Posterior vena cava (tissue), 2 donors: ENCODE results near the gene UTP14C. TPM values are rescaled to one million over a fixed set of nuclear protein-coding genes. Genes with fewer than 3 reads are reported as not detected.
"Not testable (repeated sequence)": the region's sequence is repeated elsewhere in the genome, so short reads cannot be mapped to it uniquely, and the experiment has no call there.

Experiments
- DNase-seq: peaks from one replicate; pipeline ENCODE4 v3.0.0-alpha.2; 2020; ENCODE audit warnings: low spot score
- intact Hi-C, 2 donors: fragments of 100-400 bp; cut with DNase I; formaldehyde crosslinking; loops; one replicate each; pipeline versions ENCODE4 v1.14.1 to v1.14.2; 2022 to 2023
- long read RNA-seq, 2 donors: library from polyadenylated mRNA; unstranded; transcript quantifications; one replicate each; pipeline ENCODE4 v2.0.0, GENCODE V29; 2020 to 2021
- total RNA-seq, 2 donors: library from RNA; stranded (reverse); fragmentation: NEBNext Ultra II Directional; extraction: Animal tissue kit (Norgen Biotek cat#: 25700); gene quantifications; one replicate each; pipeline ENCODE4 v1.2.1, GENCODE V29; 2021
- donor health status: DM: yes; HTN: yes; CAD: no.
- donor health status: DM: yes; HTN: yes; CAD: no.

Gene UTP14C, protein sequence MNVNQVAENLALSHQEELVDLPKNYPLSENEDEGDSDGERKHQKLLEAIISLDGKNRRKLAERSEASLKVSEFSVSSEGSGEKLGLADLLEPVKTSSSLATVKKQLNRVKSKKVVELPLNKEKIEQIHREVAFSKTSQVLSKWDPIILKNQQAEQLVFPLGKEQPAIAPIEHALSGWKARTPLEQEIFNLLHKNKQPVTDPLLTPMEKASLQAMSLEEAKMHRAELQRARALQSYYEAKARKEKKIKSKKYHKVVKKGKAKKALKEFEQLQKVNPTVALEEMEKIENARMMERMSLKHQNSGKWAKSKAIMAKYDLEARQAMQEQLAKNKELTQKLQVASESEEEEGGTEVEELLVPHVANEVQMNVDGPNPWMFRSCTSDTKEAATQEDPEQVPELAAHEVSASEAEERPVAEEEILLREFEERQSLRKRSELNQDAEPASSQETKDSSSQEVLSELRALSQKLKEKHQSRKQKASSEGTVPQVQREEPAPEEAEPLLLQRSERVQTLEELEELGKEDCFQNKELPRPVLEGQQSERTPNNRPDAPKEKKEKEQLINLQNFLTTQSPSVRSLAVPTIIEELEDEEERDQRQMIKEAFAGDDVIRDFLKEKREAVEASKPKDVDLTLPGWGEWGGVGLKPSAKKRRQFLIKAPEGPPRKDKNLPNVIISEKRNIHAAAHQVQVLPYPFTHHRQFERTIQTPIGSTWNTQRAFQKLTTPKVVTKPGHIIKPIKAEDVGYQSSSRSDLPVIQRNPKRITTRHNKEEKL
- total RNA-seq = 10 to 100 TPM; 13.9 to 14.7 TPM
- long read RNA-seq, donor 1, full-length matches to known transcripts = 1 of 7 reads
- long read RNA-seq, donor 1, partial matches to known transcripts = 0 of 7 reads
- long read RNA-seq, donor 1, other reads (novel, unspliced or antisense) = 6 of 7 reads
- long read RNA-seq, donor 2, partial matches to known transcripts = 0 of 2 reads
- long read RNA-seq, donor 2, other reads (novel, unspliced or antisense) = 2 of 2 reads

DNA sequence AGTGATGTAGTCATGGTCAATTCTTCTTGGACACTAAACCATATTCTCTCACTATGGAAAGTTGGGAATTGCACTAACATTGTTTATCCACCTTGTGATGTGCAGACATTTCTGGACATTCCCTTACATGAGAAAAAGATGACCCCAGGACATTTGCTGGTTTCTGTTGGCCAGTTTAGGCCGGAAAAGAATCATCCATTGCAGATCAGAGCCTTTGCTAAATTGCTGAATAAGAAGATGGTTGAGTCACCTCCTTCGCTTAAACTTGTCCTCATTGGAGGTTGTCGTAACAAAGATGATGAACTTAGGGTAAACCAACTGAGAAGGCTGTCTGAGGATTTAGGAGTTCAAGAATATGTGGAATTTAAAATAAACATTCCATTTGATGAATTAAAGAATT is at the start of gene UTP14C:
TSS of gene UTP14C (plus strand) at position 211 of the 400 bp plus-strand sequence. CDS start 4,114 bp downstream, outside the sequence.
- no peak for DNase-seq
- intact Hi-C loops = no loop called here

DNA sequence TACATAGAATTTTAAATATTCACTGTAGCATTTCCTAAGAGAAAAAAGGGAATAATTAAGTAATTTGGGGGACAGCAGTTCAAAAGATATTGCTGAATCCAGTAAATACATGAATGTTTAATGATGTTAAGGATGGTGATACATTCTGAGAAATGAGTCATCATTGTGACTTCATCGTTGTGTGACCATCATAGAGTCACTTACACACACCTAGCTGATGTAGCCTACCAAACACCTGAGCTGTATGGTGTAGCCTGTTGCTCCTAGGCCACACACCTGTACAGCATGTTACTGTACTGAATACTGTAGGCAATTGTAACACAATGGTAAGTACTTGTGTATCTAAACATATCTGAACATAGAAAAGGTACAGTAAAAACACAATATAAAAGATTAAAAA is 48.1 kb upstream of the UTP14C start:
- intact Hi-C loops = no loop called here

DNA sequence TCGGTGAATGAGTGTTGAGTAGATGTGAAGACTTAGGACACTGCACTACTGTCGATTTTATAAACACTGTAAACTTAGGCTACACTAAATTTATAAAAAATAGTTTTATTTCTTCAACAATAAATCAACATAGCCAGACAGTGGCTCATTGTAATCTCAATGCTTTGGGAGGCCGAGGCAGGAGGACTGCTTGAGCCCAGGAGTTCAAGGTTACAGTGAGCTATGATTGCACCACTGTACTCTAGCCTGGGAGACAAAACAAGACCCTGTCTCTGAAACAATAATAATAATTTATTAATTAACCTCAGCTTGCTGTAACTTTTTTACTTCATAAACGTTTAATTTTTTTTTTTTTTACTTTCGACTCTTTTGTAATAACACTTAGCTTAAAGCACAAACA is 47.6 kb upstream of the UTP14C start:
- DNase-seq = no peak
- intact Hi-C loops = no loop called here

More for the DNA sequence above, 48.1 kb upstream of the UTP14C start:
- no peak for DNase-seq

DNA sequence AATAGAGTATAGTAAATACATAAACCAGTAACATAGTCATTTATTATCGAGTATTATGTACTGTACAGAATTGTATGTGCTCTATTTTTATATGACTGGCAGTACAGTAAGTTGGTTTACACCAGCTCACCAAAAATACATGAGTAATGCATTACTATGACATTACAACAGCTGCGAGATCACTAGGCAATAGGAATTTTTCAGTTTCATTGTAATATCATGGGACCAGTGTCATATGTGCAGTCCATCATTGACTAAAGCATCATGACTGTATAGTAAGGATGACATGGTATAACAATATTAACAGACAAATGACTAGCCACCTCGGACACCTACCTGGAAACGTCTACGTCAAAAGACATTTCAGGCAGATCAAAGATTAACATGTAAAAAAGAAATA is 46.9 kb upstream of the UTP14C start:
- intact Hi-C loops = no loop called here
- DNase-seq = no peak

DNA sequence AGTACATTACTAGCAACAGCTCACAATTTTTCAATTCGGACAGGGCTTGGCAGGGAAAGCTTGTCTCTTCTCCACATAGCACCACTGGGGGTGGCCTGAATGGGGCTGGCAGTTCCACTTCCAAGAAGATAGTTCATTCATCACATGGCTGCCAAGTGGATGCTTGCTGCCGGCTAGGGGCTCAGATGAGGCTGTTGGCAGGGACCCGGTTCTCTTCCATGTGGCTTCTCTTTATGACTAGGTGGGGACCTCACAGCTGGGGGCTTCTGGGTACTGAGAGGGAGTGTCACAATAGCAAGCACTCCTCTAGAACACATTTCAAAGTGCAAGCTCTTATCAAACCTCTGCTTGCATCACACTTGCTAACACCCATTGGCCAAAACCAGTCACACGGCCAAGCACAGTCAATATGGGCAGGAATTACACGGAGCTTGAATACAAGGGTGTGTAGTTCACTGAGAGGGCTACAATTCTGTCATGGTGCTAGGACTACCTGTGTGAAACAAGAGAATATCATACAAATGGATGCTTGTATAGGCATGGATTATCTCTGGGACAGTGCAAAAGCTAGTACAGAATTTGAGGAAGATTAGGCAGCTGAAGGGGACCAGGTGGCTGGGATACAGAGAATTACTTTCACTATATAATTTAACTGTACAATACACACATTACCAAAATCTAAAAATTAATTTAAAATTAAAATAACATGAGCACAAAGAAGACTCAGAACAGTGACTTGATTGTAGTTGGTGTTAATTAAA is 45.5 kb upstream of the UTP14C start:
- intact Hi-C loops = no loop called here
- DNase-seq = no peak

DNA sequence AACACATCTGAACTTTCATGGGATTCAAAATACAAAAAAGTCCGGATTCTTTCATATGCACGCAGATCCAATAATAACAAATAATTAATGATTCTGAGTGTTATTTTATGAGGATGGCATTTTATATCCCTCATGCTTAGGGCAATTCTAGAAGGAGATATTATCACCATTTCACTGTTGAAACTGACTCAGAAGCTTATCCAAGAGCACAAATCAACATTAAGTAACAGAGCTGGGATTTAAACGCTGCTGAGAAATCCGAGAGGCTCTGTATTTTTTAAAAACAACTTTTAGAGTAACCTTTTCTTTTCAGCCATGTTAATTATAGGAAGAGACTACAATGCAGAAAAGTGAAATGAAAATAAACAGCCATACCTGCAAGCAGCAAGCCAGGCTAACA is 43.6 kb upstream of the UTP14C start:
- DNase-seq = no peak
- intact Hi-C loops = no loop called here

DNA sequence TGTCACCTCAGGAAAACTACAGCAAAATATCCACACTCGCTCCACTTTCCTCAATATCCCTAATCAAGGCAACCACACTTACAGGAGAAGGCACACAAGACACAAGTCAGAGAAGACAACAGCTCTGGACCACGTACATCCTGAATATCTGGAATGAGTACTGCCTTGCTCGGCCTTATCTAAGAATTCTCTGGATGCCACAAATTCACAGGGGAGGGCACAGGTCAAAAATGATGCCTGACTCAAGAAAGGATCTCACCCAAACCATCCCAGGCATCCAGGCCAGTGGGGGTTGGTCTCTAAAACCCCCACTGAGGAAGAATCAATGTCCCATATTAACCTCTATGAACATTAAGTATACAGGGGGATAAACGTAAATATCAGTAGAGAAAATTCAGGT is 43.1 kb upstream of the UTP14C start:
- intact Hi-C loops = no loop called here
- DNase-seq = no peak

DNA sequence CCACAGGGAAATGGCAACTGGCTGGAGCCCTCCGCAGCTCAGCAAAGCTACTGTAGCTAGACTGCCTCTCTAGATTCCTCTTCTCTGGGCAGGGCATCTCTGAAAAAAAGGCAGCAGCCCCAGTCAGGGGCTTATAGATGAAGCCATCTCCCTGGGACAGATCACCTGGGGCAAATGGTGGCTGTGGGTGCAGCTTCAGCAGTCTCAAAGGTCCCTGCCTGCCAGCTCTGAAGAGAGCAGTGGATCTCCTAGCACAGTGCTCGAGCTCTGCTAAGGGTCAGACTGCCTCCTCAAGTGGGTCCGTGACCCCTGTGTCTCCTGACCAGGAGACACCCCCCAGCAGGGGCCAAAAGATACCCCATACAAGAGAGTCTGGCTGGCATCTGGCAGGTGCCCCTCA is 41.2 kb upstream of the UTP14C start:
- intact Hi-C loops, DNase-seq: not testable (repeated sequence)

DNA sequence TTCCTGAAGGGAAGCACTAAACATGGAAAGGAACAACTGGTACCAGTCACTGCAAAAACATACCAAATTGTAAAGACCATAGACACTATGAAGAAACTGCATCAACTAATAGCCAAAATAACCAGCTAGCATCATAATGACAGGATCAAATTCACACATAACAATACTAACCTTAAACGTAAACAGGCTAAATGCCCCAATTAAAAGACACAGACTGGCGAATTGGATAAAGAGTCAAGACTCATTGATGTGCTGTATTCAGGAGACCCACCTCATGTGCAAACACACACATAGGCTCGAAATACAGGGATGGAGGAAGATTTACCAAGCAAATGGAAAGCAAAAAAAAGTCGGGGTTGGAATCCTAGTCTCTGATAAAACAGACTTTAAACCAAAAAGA is 39.6 kb upstream of the UTP14C start:
- intact Hi-C loops, DNase-seq: not testable (repeated sequence)

DNA sequence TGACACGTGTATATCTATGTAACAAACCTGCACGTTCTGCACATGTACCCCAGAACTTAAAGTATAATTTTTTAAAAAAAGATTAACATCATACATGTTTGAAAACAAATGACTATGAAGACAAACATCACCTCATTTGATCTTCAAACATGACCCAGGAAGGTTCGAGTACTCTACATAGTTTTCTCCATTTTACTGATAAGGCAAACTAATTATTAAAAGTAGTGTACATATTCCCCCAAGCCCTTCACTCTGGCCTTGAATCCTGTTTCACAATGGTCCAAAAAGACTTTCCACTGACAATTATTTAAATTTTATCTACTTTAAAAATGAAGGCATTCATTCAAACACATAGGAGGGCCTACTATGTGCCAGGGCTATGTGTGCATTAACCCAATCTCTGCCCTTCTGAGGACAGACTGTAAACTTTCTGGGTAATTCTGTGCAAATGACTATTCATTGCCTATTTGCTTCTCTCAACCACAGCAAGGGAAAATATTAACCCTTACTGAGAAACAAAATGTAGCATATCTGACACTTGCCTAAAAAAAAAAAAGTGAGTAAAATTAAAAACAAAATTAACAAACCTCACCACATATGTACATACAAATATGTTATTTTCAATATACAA is 35.4 kb upstream of the UTP14C start:
- DNase-seq = no peak

DNA sequence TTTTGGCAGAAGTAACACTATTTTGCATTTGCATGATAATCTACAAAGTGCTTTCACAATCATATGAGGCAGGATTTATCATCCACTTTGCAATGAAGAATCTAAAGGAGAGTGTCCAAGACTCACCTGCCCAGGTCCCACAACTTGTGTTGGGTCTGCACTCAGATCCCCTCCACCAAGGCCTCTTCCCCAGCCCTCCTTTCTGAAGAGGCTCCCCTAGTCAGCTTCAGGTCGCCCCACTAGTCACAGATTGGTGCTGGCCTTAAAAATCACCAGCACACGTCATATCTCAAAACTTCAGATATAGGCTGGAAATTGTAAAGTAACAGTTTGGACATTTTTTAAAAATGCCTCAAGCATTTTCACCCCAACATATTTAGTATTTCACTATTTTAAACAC is 30.8 kb upstream of the UTP14C start:
- intact Hi-C loops = no loop called here
- DNase-seq = no peak

More for the DNA sequence above, 35.4 kb upstream of the UTP14C start:
- intact Hi-C loops = no loop called here

DNA sequence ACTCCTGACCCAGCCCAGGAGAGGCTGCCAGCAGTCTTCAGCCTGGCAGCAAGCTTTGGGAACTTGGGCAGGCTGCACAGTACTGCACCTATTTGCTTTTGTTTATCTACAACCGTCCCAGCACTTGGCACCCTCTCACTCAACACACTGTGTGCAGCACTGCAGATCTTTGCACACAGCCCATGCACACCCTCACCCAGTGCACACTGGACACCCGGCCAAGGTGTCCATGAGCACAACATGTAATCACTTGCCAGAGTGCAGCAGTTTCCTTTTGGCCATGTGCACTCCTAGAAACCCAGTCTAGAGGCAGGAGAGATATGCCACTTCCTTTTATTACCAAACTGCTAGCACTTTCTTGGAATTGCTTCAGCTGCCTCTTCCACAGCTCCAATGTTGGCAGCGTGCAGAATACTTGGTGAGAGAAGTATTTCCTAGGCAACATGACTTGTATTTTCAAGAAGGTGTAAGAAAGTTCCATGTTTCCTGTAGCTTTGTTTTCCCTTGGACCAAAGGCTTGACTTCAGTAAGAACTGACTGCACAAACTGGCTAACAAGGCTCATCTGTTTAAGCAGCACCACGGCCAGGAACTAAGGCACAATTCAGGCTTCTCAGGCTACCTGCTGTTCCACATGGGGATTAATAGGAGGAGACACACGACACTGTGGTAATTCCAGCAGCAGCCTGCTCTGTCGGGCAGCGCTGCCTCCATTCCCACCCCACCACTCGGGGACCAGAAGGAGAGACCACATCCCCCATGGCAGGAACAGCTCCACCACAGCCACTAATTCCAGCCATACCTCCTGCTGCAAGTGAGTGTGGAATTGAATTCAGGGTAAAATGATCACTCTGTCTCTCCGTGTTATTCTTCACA is 28.6 kb upstream of the UTP14C start:
- DNase-seq = no peak
- intact Hi-C loops = no loop called here

DNA sequence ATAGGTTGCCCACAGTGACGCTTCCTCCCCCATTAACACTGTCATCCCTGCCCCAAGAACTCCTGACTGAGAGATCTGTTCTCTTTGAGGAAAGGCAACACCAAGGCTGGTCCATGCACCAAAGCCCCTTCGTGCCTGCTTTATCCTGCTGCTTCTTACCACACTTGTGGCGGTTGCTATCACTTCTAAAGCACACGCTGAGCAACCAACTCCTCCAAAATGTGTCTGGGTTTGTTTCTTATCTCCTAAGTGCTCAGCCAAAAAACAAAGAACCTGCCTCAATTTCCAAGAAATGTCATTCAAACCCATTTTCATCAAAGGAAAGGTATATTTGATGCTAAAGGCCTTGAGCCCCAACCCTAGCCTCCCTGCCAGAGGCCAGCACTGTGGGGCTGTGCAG is 27.9 kb upstream of the UTP14C start:
- intact Hi-C loops = no loop called here
- DNase-seq = no peak

DNA sequence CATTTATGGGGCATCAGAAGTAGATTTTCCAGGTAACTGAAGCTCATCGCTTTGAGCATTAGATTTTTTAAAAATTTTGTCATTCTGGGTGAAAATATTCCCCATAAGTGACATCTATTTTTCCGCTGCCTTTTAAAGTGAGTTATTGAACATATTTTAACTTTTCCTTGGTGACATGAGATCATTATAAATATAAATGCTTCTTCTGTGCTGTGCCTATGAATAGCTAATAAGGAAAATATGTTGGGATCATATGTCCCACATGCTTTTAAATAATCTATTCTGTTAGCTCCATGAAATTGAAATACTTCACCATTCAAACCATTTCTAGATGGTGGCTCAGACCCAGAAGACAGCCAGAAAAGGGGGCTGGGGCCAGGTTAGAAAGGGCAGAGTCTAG is 27.3 kb upstream of the UTP14C start:
- intact Hi-C loops = no loop called here
- DNase-seq = no peak

DNA sequence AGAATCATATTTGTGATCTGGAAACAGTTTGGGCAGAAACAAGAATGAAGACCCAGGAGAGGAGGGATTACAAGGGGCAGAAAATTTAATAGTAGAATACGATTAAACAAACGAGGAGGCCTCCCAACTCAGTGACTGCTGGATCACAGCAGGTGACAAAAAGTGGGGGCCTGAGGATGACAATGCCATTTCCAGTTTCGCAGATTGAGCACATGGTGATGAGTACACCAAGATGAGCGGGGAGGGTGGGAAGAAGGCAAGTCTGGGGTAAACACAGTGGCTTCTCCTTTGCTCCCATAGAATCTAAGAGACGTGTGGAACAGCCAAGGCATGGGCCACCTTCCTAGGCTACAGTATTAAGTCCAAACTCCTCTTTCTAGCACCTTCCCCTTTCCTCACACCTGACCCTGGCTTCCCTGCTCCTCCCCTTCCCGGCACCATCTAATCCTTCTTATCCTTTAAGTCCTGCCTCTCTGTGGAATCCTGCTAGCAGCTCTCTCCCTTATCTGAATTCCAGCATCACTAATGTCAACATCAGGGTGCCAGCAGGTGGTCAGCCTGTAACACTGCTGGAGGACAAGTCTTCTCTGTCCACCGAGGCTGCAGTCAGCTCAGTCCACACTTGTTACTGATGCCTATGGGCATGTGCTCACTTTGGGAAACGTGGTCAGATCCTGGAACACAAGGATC is 26.7 kb upstream of the UTP14C start:
- no peak for DNase-seq
- intact Hi-C loops = no loop called here

DNA sequence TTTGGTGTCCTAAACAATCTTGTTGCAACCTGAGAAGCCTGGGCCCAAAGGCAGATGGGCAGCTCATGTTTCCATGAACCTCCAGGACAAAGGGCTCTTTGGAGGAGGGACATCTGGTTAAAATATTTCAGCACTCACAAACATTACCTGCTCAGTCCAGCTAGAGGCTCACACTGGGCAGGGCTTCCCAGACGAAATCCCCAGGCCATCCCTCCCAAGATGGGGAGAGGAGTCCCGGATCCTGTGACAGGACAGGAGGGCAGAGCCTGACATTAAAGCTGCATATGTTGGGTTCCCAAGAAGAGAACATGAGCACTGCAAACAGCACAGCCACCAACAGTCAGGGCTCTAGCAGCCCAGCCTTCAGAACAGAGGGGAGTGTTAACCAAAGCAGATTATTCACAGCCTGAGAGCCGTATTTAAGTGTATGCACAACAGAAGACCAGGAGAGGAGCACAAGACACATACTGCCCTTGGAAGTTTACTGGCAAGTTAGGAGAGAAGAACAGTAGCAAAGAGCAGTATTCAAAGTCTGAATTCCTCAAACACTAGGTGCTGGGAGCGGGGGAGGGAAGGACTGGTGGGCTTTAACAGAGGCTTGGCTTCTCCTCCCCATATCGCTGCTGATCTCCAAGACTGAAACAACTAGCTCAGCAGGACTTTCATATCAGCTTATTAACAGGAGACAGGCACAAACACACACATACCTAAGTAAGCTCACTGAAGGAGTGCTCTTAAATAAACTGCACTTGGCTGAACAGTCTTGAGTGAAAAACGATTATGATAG is 25.6 kb upstream of the UTP14C start:
- intact Hi-C loops = no loop called here
- DNase-seq = no peak

DNA sequence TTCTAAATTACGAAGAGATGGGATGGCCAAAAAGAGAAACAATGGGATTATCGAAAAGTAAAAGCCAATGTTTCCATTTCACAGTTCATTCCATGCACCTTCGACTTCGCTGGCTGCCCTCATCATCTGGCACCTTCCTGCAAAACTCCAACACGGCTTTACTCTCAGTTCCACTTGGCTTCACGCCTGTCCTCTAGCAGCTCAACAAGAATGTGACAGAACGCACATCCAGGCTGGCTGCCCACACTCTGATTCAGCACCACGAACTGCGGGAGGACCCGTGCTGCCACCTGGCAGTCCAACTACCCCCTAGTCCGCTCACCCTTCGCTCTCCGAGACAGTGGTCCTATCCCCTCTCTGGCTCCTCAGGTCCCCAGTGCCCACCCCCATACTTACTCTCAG is 25.0 kb upstream of the UTP14C start:
- intact Hi-C loops = no loop called here
- peak; percentile 77 for DNase-seq
